ENCODE measurements around the gene WDFY2.

DNA sequence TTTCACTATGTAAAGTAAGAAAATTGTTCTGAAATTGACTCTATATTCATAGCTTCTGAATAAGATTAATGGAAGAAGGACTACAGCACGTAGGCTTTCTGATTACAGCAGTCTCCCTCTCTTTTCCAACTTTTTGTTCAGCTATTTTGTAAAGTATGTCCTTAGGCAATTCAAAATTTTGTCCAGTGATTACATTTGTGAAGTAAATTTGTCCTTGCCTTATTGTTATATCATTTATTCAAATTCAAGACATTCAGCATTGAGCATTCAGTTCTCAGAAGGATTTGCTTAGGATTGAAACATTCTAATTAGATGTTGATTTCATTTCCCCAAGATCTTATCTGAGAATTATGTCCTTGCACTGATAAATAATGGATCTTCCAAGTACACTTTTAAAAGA lies 76.6 kb downstream of the WDFY2 start:
- TF ChIP-seq, protein P1, sequence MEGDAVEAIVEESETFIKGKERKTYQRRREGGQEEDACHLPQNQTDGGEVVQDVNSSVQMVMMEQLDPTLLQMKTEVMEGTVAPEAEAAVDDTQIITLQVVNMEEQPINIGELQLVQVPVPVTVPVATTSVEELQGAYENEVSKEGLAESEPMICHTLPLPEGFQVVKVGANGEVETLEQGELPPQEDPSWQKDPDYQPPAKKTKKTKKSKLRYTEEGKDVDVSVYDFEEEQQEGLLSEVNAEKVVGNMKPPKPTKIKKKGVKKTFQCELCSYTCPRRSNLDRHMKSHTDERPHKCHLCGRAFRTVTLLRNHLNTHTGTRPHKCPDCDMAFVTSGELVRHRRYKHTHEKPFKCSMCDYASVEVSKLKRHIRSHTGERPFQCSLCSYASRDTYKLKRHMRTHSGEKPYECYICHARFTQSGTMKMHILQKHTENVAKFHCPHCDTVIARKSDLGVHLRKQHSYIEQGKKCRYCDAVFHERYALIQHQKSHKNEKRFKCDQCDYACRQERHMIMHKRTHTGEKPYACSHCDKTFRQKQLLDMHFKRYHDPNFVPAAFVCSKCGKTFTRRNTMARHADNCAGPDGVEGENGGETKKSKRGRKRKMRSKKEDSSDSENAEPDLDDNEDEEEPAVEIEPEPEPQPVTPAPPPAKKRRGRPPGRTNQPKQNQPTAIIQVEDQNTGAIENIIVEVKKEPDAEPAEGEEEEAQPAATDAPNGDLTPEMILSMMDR (IDR thresholded peaks at IDR 0.05): no peak
- no peak for TF ChIP-seq EP300 (IDR thresholded peaks at IDR 0.05)
- TF ChIP-seq POLR2AphosphoS5 (IDR thresholded peaks at IDR 0.05): no peak
- TF ChIP-seq POLR2A (IDR thresholded peaks at IDR 0.05): no peak
